HepG2 (cell line): ENCODE measurements around the gene ARHGEF16. TPM values are rescaled to one million over a fixed set of nuclear protein-coding genes. Genes with fewer than 3 reads are reported as not detected.
A peak's percentile ranks its signal among the peaks of the same experiment; 100 is the strongest.

Source experiments
- ARID2 ChIP-seq: sonication (generic); formaldehyde crosslinking; IDR thresholded peaks from 2 replicates; pipeline ENCODE4 v1.8.1; 2022; ENCODE audit warnings: mild to moderate bottlenecking, missing genetic modification reagents, borderline replicate concordance
- ATF7 ChIP-seq, 2 experiments: fragments of 450-650 bp in 1 of 2; sonication (generic) in 1 of 2; formaldehyde crosslinking in 1 of 2; IDR thresholded peaks; 2 replicates each; pipeline versions ENCODE4 v1.4.0 to v1.6.1; 2016 to 2020; ENCODE audit warnings: antibody characterized with exemption in 1 of 2, mild to moderate bottlenecking in 1 of 2, missing genetic modification reagents in 1 of 2
- BORCS8-MEF2B ChIP-seq: sonication (generic); formaldehyde crosslinking; IDR thresholded peaks from 2 replicates; pipeline ENCODE4 v1.8.0; 2022; ENCODE audit warnings: mild to moderate bottlenecking, missing genetic modification reagents
- ETV5 ChIP-seq: IDR thresholded peaks from 2 replicates; pipeline ENCODE4 v1.6.1; 2018; ENCODE audit warnings: missing biosample characterization, missing genetic modification reagents, inconsistent platforms, borderline replicate concordance
- HIVEP1 ChIP-seq: sonication (generic); formaldehyde crosslinking; IDR thresholded peaks from 2 replicates; pipeline ENCODE4 v1.4.0; 2020; ENCODE audit warnings: mild to moderate bottlenecking, missing genetic modification reagents
- HNRNPLL ChIP-seq: fragments of 200-400 bp; formaldehyde crosslinking; IDR thresholded peaks from 2 replicates; pipeline ENCODE4 v1.6.1; 2017; ENCODE audit warnings: mild to moderate bottlenecking, low read depth, low read length; ENCODE audit not compliant: poor library complexity, severe bottlenecking
- KLF12 ChIP-seq: sonication (generic); formaldehyde crosslinking; IDR thresholded peaks from 2 replicates; pipeline ENCODE4 v1.4.0; 2020; ENCODE audit warnings: missing genetic modification reagents, borderline replicate concordance
- KLF9 ChIP-seq: IDR thresholded peaks from 2 replicates; pipeline ENCODE4 v1.6.1; 2016; ENCODE audit warnings: low read depth
- KMT2B ChIP-seq: IDR thresholded peaks from 2 replicates; pipeline ENCODE4 v1.6.1; 2016; ENCODE audit warnings: missing genetic modification reagents, missing compliant biosample characterization
- PPARG ChIP-seq: conservative IDR thresholded peaks from 2 replicates; pipeline ENCODE4 v1.6.1; 2016; ENCODE audit warnings: missing biosample characterization, missing genetic modification reagents
- RCOR2 ChIP-seq: IDR thresholded peaks from 2 replicates; pipeline ENCODE4 v1.6.1; 2016; ENCODE audit warnings: missing biosample characterization, missing genetic modification reagents
- SYNCRIP ChIP-seq: fragments of 200-400 bp; formaldehyde crosslinking; IDR thresholded peaks from 2 replicates; pipeline ENCODE4 v1.6.1; 2018; ENCODE audit warnings: mild to moderate bottlenecking, low read depth, low read length; ENCODE audit not compliant: insufficient read depth
- TARDBP ChIP-seq: sonication (generic); formaldehyde crosslinking; IDR thresholded peaks from 2 replicates; pipeline ENCODE4 v1.8.0; 2022; ENCODE audit warnings: mild to moderate bottlenecking, missing genetic modification reagents
- TCF7L2 ChIP-seq: IDR thresholded peaks from 2 replicates; pipeline ENCODE4 v1.6.1; 2011; ENCODE audit warnings: mild to moderate bottlenecking, low read depth, low read length, moderate library complexity
- ZBTB7A ChIP-seq: sonication (generic); formaldehyde crosslinking; IDR thresholded peaks from 2 replicates; pipeline ENCODE4 v1.8.0; 2022; ENCODE audit warnings: mild to moderate bottlenecking, missing genetic modification reagents
- ZFY ChIP-seq: sonication (generic); formaldehyde crosslinking; IDR thresholded peaks from 2 replicates; pipeline ENCODE4 v1.4.0; 2020; ENCODE audit warnings: missing genetic modification reagents
- ZNF333 ChIP-seq: sonication (generic); formaldehyde crosslinking; IDR thresholded peaks from 2 replicates; pipeline ENCODE4 v1.4.0; 2020; ENCODE audit warnings: mild to moderate bottlenecking, missing genetic modification reagents, borderline replicate concordance
- ZNF484 ChIP-seq: sonication (generic); formaldehyde crosslinking; IDR thresholded peaks from 2 replicates; pipeline ENCODE4 v1.5.1; 2020; ENCODE audit warnings: mild to moderate bottlenecking, low read depth, missing genetic modification reagents, borderline replicate concordance
- ZNF614 ChIP-seq: IDR thresholded peaks from 2 replicates; pipeline ENCODE4 v1.6.1; 2018; ENCODE audit warnings: missing biosample characterization, missing genetic modification reagents, inconsistent platforms, borderline replicate concordance
- ZNF670 ChIP-seq: sonication (generic); formaldehyde crosslinking; IDR thresholded peaks from 2 replicates; pipeline ENCODE4 v1.8.0; 2022; ENCODE audit warnings: mild to moderate bottlenecking, missing genetic modification reagents, borderline replicate concordance
- ZSCAN9 ChIP-seq: IDR thresholded peaks from 2 replicates; pipeline ENCODE4 v1.6.1; 2016; ENCODE audit warnings: borderline replicate concordance
- polyA plus RNA-seq, 8 experiments: library from polyadenylated mRNA; depleted of rRNA in 3 of 8; stranded (reverse) in 7 of 8; unstranded in 1 of 8; fragments of >200 nt; fragmentation: Illumina TruSeq in 4 of 8; extraction: Trizol in 4 of 8; gene quantifications; 2 replicates each; pipeline versions ENCODE4 v1.2.1 to v1.2.3, GENCODE V29; 2011 to 2016; ENCODE audit warnings: low read depth in 4 of 8, missing spikeins in 1 of 8, mixed read lengths in 1 of 8; ENCODE audit not compliant: insufficient read depth in 1 of 8
- total RNA-seq, 5 experiments: library from RNA; depleted of rRNA; stranded (reverse); fragments of >200 nt; fragmentation: Illumina TruSeq; extraction: Trizol; gene quantifications; 2 replicates each; pipeline ENCODE4 v1.2.3, GENCODE V29; 2016; ENCODE audit warnings: low read depth in 1 of 5
- TF ChIP-seq, protein P1 (sequence below): sonication (generic); formaldehyde crosslinking; IDR thresholded peaks from 2 replicates; pipeline ENCODE4 v1.4.0; 2020; ENCODE audit warnings: missing genetic modification reagents
- TF ChIP-seq, protein P2 (sequence below): sonication (generic); formaldehyde crosslinking; IDR thresholded peaks from 2 replicates; pipeline ENCODE4 v1.4.0; 2020; ENCODE audit warnings: missing genetic modification reagents, borderline replicate concordance

ARHGEF16 gene
- total and polyA plus RNA-seq, 2 of the 13 experiments (the other 11 are each of a cell fraction or from before 2014, with no cell fraction given): 20.3 to 39.9 TPM

DNA sequence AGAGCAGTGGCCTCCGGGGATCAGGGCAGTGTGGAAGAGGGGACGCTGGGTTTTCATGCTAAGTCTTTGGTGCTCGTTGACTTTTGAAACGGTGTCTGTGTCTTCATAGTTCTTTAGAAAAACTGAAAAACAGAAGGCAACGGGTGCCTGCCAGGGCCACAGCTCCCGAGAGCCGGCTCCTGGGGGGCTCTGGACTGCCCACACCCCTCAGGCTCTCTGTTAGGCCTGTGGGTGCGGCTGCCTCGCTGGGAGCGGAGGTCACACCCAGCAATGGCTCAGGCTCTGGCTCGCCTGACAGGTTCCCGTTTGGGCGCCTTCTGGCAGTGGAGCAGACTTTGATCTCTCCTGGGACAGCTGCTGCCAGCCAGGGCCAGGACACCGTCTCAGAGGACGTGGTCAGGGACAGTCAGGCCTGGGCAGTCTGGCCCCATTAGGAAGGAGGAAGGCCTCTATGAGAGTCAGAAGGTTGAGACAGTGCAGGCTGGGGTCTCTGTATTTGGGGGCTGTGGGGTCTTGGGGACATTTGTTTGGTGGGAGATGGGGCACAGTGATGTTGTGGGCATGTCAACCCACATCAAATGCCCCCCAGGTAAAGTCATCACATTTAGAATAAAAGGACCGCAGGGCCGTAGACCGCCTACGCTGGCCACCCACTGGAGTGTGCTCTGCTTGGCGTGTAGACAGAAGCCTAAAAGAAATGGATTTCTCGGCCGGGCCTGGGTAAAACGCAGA lies 5.6 kb downstream of the ARHGEF16 start (continued):
- TF ChIP-seq, protein P1, sequence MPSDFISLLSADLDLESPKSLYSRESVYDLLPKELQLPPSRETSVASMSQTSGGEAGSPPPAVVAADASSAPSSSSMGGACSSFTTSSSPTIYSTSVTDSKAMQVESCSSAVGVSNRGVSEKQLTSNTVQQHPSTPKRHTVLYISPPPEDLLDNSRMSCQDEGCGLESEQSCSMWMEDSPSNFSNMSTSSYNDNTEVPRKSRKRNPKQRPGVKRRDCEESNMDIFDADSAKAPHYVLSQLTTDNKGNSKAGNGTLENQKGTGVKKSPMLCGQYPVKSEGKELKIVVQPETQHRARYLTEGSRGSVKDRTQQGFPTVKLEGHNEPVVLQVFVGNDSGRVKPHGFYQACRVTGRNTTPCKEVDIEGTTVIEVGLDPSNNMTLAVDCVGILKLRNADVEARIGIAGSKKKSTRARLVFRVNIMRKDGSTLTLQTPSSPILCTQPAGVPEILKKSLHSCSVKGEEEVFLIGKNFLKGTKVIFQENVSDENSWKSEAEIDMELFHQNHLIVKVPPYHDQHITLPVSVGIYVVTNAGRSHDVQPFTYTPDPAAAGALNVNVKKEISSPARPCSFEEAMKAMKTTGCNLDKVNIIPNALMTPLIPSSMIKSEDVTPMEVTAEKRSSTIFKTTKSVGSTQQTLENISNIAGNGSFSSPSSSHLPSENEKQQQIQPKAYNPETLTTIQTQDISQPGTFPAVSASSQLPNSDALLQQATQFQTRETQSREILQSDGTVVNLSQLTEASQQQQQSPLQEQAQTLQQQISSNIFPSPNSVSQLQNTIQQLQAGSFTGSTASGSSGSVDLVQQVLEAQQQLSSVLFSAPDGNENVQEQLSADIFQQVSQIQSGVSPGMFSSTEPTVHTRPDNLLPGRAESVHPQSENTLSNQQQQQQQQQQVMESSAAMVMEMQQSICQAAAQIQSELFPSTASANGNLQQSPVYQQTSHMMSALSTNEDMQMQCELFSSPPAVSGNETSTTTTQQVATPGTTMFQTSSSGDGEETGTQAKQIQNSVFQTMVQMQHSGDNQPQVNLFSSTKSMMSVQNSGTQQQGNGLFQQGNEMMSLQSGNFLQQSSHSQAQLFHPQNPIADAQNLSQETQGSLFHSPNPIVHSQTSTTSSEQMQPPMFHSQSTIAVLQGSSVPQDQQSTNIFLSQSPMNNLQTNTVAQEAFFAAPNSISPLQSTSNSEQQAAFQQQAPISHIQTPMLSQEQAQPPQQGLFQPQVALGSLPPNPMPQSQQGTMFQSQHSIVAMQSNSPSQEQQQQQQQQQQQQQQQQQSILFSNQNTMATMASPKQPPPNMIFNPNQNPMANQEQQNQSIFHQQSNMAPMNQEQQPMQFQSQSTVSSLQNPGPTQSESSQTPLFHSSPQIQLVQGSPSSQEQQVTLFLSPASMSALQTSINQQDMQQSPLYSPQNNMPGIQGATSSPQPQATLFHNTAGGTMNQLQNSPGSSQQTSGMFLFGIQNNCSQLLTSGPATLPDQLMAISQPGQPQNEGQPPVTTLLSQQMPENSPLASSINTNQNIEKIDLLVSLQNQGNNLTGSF: no peak
- no peak for TF ChIP-seq KLF12 (CRISPR knock-in tag)
- no peak for TF ChIP-seq KLF9 (CRISPR knock-in tag)
- peak; percentile 58; the same call in 1 of the 2 replicates for TF ChIP-seq KMT2B
- no peak for TF ChIP-seq SYNCRIP
- TF ChIP-seq ZNF333 (CRISPR knock-in tag): no peak
- no peak for TF ChIP-seq TCF7L2
- TF ChIP-seq ZNF484 (CRISPR knock-in tag): no peak
- TF ChIP-seq HIVEP1 (CRISPR knock-in tag): no peak
- no peak for TF ChIP-seq RCOR2 (CRISPR knock-in tag)
- no peak; the same call in 1 of the 2 replicates for TF ChIP-seq ZSCAN9 (CRISPR knock-in tag)
- TF ChIP-seq ARID2: no peak
- TF ChIP-seq ZFY: peak; percentile 65
- TF ChIP-seq ZNF614 (CRISPR knock-in tag): 0 out of 2 replicates have a peak, but pooled peaks have one; percentile 13
- no peak for TF ChIP-seq ATF7 (IDR thresholded peaks at IDR 0.05)
- TF ChIP-seq ATF7 (CRISPR knock-in tag; IDR thresholded peaks at IDR 0.05): no peak
- no peak for TF ChIP-seq BORCS8-MEF2B (CRISPR knock-in tag)
- TF ChIP-seq ZNF670 (CRISPR knock-in tag): no peak
- TF ChIP-seq ETV5 (CRISPR knock-in tag): peak; percentile 44; the same call in 1 of the 2 replicates
- TF ChIP-seq, protein P2, sequence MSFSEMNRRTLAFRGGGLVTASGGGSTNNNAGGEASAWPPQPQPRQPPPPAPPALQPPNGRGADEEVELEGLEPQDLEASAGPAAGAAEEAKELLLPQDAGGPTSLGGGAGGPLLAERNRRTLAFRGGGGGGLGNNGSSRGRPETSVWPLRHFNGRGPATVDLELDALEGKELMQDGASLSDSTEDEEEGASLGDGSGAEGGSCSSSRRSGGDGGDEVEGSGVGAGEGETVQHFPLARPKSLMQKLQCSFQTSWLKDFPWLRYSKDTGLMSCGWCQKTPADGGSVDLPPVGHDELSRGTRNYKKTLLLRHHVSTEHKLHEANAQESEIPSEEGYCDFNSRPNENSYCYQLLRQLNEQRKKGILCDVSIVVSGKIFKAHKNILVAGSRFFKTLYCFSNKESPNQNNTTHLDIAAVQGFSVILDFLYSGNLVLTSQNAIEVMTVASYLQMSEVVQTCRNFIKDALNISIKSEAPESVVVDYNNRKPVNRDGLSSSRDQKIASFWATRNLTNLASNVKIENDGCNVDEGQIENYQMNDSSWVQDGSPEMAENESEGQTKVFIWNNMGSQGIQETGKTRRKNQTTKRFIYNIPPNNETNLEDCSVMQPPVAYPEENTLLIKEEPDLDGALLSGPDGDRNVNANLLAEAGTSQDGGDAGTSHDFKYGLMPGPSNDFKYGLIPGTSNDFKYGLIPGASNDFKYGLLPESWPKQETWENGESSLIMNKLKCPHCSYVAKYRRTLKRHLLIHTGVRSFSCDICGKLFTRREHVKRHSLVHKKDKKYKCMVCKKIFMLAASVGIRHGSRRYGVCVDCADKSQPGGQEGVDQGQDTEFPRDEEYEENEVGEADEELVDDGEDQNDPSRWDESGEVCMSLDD (CRISPR knock-in tag): no peak
- TF ChIP-seq PPARG (CRISPR knock-in tag): 0 out of 2 replicates have a peak, but pooled peaks have one; percentile 12
- 0 out of 2 replicates have a peak, but pooled peaks have one; percentile 28 for TF ChIP-seq TARDBP (CRISPR knock-in tag)
- no peak for TF ChIP-seq ZBTB7A (CRISPR knock-in tag)
- TF ChIP-seq HNRNPLL: no peak
